Cardiac fibroblast (primary cell): Measurements from ENCODE around the gene KCNH1.

Experiments
- DNase-seq, 2 donors: peaks; one replicate each; pipeline versions ENCODE4 v3.0.0 to v3.0.0-alpha.2; 2010; ENCODE audit warnings: low read depth in 2 of 2
- H3K4me3 ChIP-seq, 2 donors: replicated peaks in 1 of 2; 1 replicate in 1 of 2; 2 replicates in 1 of 2; pipeline ENCODE4 v1.5.1; 2011; ENCODE audit warnings: low read depth in 2 of 2, low read length in 2 of 2, mild to moderate bottlenecking in 2 of 2, moderate library complexity in 1 of 2
- CTCF ChIP-seq: IDR thresholded peaks from one replicate; pipeline ENCODE4 v1.5.1; 2011; ENCODE audit warnings: low read depth, mild to moderate bottlenecking, low read length, inconsistent platforms

The KCNH1 gene

GRCh38 chr1:210731193-210731592 is 402.8 kb downstream of the KCNH1 start:
- DNase-seq, result no peak
- no peak overlapping the region for H3K4me3 ChIP-seq
- TF ChIP-seq CTCF, result no peak

DNA sequence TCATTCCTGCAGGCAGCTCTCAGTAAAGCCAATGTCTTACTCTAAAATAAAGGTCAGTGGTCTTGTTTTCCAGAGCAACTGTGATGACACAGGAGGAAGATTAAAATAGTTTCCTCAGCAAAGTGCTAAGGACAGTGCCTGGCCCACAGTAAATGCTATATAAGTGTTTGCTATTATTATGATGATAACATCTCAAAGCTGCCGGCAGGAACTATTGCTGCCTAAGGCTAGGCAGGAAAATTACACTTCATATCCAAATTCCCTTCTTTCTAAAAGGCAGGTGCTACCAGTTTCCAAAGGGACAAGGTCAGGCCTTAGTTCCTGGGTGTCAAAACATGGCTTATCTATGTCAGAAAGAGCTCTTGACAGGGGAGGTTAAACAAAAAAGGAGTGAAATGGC is 403.9 kb downstream of the KCNH1 start:
- TF ChIP-seq CTCF, result no peak
- H3K4me3 ChIP-seq, result no peak overlapping the region
- no peak for DNase-seq

GRCh38 chr1:210728437-210729149 is 405.4 kb downstream of the KCNH1 start:
- H3K4me3 ChIP-seq, result no peak overlapping the region
- no peak for DNase-seq
- no peak for TF ChIP-seq CTCF

DNA sequence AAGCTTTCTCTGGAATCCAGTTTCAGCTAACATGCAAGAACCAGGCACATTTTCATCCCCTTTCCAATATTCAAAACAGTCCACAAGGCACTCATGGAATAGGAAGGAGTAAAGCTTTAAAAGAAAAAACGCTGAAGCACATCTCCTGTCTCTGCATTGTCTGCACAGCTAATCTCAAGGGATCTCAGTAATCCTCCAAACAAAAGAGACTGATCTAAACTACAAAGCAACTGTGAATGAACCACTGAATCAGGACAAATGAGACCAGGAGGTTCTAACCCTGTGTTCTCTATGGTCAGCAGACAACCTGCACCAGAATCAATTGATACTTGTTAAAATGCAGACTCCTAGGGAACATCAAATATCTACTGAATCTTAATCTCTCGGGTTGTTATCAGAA is 406.2 kb downstream of the KCNH1 start:
- TF ChIP-seq CTCF, result no peak
- H3K4me3 ChIP-seq, result no peak overlapping the region
- DNase-seq, result no peak

DNA sequence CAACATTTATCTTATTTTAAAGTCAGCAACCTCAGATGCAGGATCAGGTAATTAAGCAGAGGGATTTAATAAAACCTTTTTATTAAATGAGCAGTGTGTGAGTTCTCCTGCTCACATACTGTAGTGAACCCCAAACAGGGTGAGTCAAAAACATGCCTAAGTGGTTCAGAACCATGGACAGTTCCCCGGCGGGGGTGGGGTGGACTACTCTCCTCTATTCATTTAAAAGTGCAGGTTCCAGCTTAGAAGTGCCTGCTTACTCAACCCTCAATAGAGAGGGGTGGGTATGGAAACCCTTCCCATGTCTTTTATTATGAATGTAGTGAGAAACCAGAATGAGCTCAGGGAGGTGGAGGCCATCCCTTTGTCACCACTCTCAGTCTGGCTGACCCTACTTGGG is 407.3 kb downstream of the KCNH1 start:
- no peak for TF ChIP-seq CTCF
- peak in 1 of 2 donors; percentile 0 for DNase-seq
- H3K4me3 ChIP-seq, result no peak overlapping the region

- no peak overlapping the region for H3K4me3 ChIP-seq
- DNase-seq, result no peak
- TF ChIP-seq CTCF, result no peak
Measured at GRCh38 chr1:210724768-210725167, 409.2 kb downstream of the KCNH1 start.

DNA sequence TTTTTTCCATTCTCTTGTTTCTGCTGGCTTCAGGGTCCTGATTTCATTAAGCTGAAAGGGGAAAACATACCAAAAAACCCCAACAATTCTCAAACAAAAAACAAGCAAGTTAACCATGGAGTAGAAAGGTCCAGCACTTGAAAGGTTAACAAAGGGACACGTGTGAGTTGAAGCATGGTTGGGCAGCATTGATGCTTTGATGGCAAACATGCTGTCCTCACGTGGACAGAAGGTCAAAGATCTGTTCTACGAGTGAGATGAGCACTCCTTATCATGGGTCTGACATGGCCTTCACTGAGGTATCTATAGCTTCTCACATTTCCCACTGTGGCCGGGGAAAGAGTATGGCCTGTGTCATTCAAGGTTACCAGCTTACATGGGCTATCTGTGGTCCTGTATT is 410.3 kb downstream of the KCNH1 start:
- DNase-seq, result no peak
- no peak for TF ChIP-seq CTCF
- no peak overlapping the region for H3K4me3 ChIP-seq
